WI38 (cell line): ENCODE data around the gene USP6NL.
"Not testable (repeated sequence)": the region's sequence is repeated elsewhere in the genome, so short reads cannot be mapped to it uniquely, and the experiment has no call there.

ENCODE experiments used
- H3K4me3 ChIP-seq: 2 replicates; pipeline ENCODE4 v1.5.1; 2011; ENCODE audit warnings: low read depth, mild to moderate bottlenecking, control low read depth, low read length
- CTCF ChIP-seq: IDR thresholded peaks from 2 replicates; pipeline ENCODE4 v1.5.1; 2012; ENCODE audit warnings: low read depth, mild to moderate bottlenecking, control low read depth, low read length

The USP6NL gene

GRCh38 chr10:11494923-11495322, 116.5 kb downstream of the USP6NL start:
- peak; percentile 38; the same call in 1 of the 2 replicates for TF ChIP-seq CTCF

GRCh38 chr10:11493646-11494045, 117.8 kb downstream of the USP6NL start:
- no peak for TF ChIP-seq CTCF
- no peak overlapping the region for H3K4me3 ChIP-seq

More at GRCh38 chr10:11494923-11495322, 116.5 kb downstream of the USP6NL start:
- not testable (repeated sequence) for H3K4me3 ChIP-seq

DNA sequence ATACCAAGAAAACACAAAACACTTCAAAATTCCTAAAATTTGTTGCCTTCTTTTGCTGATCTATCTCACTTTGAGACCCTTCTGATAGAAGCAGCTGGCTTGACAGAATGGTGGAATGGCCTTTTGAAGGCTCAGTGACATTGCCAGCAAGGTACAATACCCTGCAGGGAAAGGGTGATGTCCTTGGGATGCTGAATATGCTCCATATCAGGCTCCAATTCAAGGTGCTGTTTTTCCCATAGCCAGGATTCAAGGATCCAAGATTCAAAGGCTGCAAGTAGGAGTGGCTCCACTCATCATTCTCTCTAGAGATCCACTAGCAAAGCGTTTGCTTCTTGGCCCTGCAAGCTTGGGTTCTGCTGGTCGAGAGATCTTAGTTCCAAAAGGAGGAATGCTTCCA, 120.4 kb downstream of the USP6NL start:
- no peak overlapping the region for H3K4me3 ChIP-seq
- TF ChIP-seq CTCF = no peak

GRCh38 chr10:11489591-11489990, 121.9 kb downstream of the USP6NL start:
- no peak overlapping the region for H3K4me3 ChIP-seq
- TF ChIP-seq CTCF = no peak

DNA sequence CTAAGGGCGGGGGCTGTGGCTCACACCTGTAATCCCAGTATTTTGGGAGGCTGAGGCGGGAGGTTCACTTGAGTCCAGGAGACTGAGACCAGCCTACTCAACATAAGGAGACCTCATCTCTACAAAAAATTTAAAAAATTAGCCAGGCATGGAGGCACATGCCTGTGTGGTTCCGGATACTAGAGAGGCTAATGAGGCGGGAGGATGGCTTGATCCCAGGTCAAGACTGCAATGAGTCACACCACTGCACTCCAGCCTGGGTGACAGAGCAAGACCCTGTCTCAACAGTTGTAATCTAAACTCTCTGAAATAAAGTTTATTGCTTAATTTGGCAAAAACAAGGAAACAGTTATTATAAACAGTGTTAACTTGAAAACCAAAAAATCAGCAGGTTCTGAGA, 123.3 kb downstream of the USP6NL start:
- no peak overlapping the region for H3K4me3 ChIP-seq
- no peak for TF ChIP-seq CTCF

GRCh38 chr10:11483201-11484148, 128.0 kb downstream of the USP6NL start:
- H3K4me3 ChIP-seq = no peak overlapping the region
- TF ChIP-seq CTCF = no peak

GRCh38 chr10:11482306-11482705, 129.1 kb downstream of the USP6NL start:
- no peak for TF ChIP-seq CTCF
- no peak overlapping the region for H3K4me3 ChIP-seq
